T-cell (primary cell): ENCODE results near the gene ARSA. TPM values are rescaled to one million over a fixed set of nuclear protein-coding genes. Genes with fewer than 3 reads are reported as not detected.
A peak's percentile ranks its signal among the peaks of the same experiment; 100 is the strongest.

Experiments
- ATAC-seq, 4 experiments: fragments of 200-7000 bp in 3 of 4; fragments of 150-1000 bp in 1 of 4; cut with Tn5 transposase; replicated peaks in 1 of 4; 1 replicate in 3 of 4; 2 replicates in 1 of 4; pipeline ENCODE4 v1.10.0; 2021; ENCODE audit warnings: moderate library complexity in 3 of 4, mild to moderate bottlenecking in 2 of 4, moderate number of reproducible peaks in 1 of 4
- CTCF ChIA-PET, 2 donors: fragments of 300-600 bp; sonication (Branson Sonifier 250); formaldehyde crosslinking; loops; one replicate each; lab custom pipeline; 2022; ENCODE audit warnings: antibody characterized with exemption in 2 of 2; lab: Charles Lee
- POLR2A ChIA-PET, 2 donors: fragments of 300-600 bp; sonication (Branson Sonifier 250); formaldehyde crosslinking; loops; one replicate each; lab custom pipeline; 2022; ENCODE audit warnings: antibody characterized with exemption in 2 of 2; lab: Charles Lee
- DNase-seq, 35 experiments: peaks; one replicate each; pipeline versions ENCODE4 v3.0.0 to v3.0.0-alpha.2; 2013 to 2023
- H3K27ac ChIP-seq: one replicate; pipeline ENCODE4 v1.5.1; 2013; ENCODE audit warnings: low read length
- H3K27me3 ChIP-seq, 2 experiments: replicated peaks in 1 of 2; 1 replicate in 1 of 2; 2 replicates in 1 of 2; pipeline versions ENCODE4 v1.6.1 to v1.7.0; 2013; ENCODE audit warnings: low read length in 1 of 2, mixed read lengths in 1 of 2; ENCODE audit not compliant: control insufficient read depth in 2 of 2, insufficient read depth in 2 of 2; ENCODE audit errors: extremely low read depth in 1 of 2
- H3K36me3 ChIP-seq, 2 donors: 1 replicate in 1 of 2; 2 replicates in 1 of 2; pipeline versions ENCODE4 v1.6.1 to v1.7.0; 2013; ENCODE audit warnings: low read length in 1 of 2; ENCODE audit not compliant: control insufficient read depth in 2 of 2, insufficient read depth in 1 of 2; ENCODE audit errors: extremely low read depth in 1 of 2
- H3K4me1 ChIP-seq, 2 experiments: 1 replicate in 1 of 2; 2 replicates in 1 of 2; pipeline versions ENCODE4 v1.6.1 to v1.7.0; 2013; ENCODE audit warnings: low read length in 2 of 2, mixed read lengths in 1 of 2; ENCODE audit not compliant: insufficient read depth in 2 of 2, control insufficient read depth in 1 of 2; ENCODE audit errors: extremely low read depth in 1 of 2
- H3K4me3 ChIP-seq, 2 donors: 1 replicate in 1 of 2; 2 replicates in 1 of 2; pipeline versions ENCODE4 v1.5.1 to v1.7.0; 2013; ENCODE audit warnings: mild to moderate bottlenecking in 2 of 2, low read length in 1 of 2, moderate library complexity in 1 of 2; ENCODE audit not compliant: control insufficient read depth in 1 of 2; ENCODE audit errors: extremely low read depth in 1 of 2
- H3K9me3 ChIP-seq: 2 replicates; pipeline ENCODE4 v1.7.0; 2013
- H3K27ac Mint-ChIP-seq, 2 donors: one replicate each; pipeline ENCODE4 v1.8.0; 2020 to 2021; ENCODE audit warnings: mild to moderate bottlenecking in 2 of 2, mixed read lengths in 2 of 2
- H3K27me3 Mint-ChIP-seq, 2 donors: one replicate each; pipeline ENCODE4 v1.8.0; 2021 to 2022; ENCODE audit warnings: mixed read lengths in 2 of 2
- H3K36me3 Mint-ChIP-seq: one replicate; pipeline ENCODE4 v1.8.0; 2021; ENCODE audit warnings: mixed read lengths
- H3K4me1 Mint-ChIP-seq, 3 donors: one replicate each; pipeline ENCODE4 v1.8.0; 2020 to 2022; ENCODE audit warnings: mixed read lengths in 3 of 3, mild to moderate bottlenecking in 1 of 3
- H3K4me3 Mint-ChIP-seq, 3 donors: one replicate each; pipeline ENCODE4 v1.8.0; 2020 to 2022; ENCODE audit warnings: mild to moderate bottlenecking in 3 of 3, mixed read lengths in 3 of 3, moderate library complexity in 3 of 3
- H3K9me3 Mint-ChIP-seq, 3 donors: one replicate each; pipeline ENCODE4 v1.8.0; 2020 to 2022; ENCODE audit warnings: mixed read lengths in 3 of 3
- WGBS: methylation state at CpG from one replicate; pipeline ENCODE4 v1.1.5; 2013; ENCODE audit warnings: missing lambda C conversion rate; ENCODE audit not compliant: insufficient coverage; 5-methylcytosine and 5-hydroxymethylcytosine counted together
- total RNA-seq, 35 experiments: library from RNA in 6 of 35; stranded (reverse) in 6 of 35; fragments of 120-200 nt in 1 of 35; gene quantifications; one replicate each; pipeline versions ENCODE4 v1.2.1 to v1.2.4 and lab custom pipeline; 2013 to 2026

ARSA gene
- total RNA-seq, 5 donors from 2014 or later (not counting 1 experiment from before 2014, with no cell fraction given), result 68.3 to 105 (median 90.6) TPM

DNA sequence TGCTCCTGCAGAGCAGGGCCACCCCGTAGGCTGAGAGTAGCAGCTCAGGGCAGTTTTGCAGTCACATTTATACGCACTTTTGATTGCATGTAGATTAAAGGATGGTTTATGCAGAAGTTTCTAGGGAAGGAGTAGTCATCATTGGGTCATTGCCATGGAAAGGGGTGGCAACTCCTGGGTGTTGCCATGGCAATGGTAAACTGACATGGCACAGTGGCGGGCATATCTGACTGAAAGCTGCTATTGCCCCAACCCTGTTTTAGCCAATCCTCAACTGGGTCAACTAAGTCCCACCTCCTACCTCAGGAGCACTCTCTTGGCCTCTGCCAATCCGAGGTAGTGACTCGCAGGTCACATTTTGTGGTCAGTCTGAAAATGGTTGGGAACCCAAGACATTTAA, 2.4 kb upstream of the ARSA start:
- Mint-ChIP-seq H3K9me3 (no peaks in the 10 kb centered on the region), H3K4me3 (no peak overlapping the region), H3K4me1 (peaks cover 22 to 27% (median 26%) of the 10 kb centered on the region in 3 donors), H3K27ac (peak overlapping the region in 1 of 2 donors; percentile 6), H3K27me3 (no peaks in the 10 kb centered on the region), H3K36me3 (no peaks in the 10 kb centered on the region)
- peaks cover 5 to 26% of the 10 kb centered on the region in 2 experiments for H3K4me1 ChIP-seq
- H3K4me3 ChIP-seq, result no peak overlapping the region
- no peak overlapping the region for H3K27ac ChIP-seq
- DNase-seq (no peak), ATAC-seq (no peak)
- no peaks in the 10 kb centered on the region for H3K9me3 ChIP-seq
- WGBS, result 96% methylated on average over 4 of the region's 5 CpGs
- POLR2A ChIA-PET, result no interaction called here
- CTCF ChIA-PET, result no interaction called here
- no peaks in the 10 kb centered on the region for H3K27me3 ChIP-seq
- peaks cover 0 to 12% of the 10 kb centered on the region in 2 donors for H3K36me3 ChIP-seq

GRCh38 chr22:50628543-50629134, 687 bp upstream of the ARSA start:
- peak in 2 of 4 experiments; percentile 3 to 11 for ATAC-seq
- ChIA-PET CTCF (no interaction called here), POLR2A (no interaction called here)
- Mint-ChIP-seq H3K4me3 (peak overlapping the region; percentile 86 to 98 (median 89)), H3K27ac (peak overlapping the region; percentile 92 to 96), H3K36me3 (peaks cover 3% of the 10 kb centered on the region), H3K9me3 (no peaks in the 10 kb centered on the region), H3K4me1 (peaks cover 26 to 29% (median 27%) of the 10 kb centered on the region in 3 donors), H3K27me3 (no peaks in the 10 kb centered on the region)
- peak in 14 of 35 experiments; percentile 19 to 51 (median 34) for DNase-seq
- Histone ChIP-seq H3K27ac (peak overlapping the region; percentile 66), H3K4me1 (peaks cover 5 to 26% of the 10 kb centered on the region in 2 experiments), H3K36me3 (peaks cover 2 to 17% of the 10 kb centered on the region in 2 donors), H3K27me3 (no peaks in the 10 kb centered on the region), H3K4me3 (peak overlapping the region; percentile 87 to 92), H3K9me3 (no peaks in the 10 kb centered on the region)
- 4% methylated on average over 9 of the region's 16 CpGs for WGBS

DNA sequence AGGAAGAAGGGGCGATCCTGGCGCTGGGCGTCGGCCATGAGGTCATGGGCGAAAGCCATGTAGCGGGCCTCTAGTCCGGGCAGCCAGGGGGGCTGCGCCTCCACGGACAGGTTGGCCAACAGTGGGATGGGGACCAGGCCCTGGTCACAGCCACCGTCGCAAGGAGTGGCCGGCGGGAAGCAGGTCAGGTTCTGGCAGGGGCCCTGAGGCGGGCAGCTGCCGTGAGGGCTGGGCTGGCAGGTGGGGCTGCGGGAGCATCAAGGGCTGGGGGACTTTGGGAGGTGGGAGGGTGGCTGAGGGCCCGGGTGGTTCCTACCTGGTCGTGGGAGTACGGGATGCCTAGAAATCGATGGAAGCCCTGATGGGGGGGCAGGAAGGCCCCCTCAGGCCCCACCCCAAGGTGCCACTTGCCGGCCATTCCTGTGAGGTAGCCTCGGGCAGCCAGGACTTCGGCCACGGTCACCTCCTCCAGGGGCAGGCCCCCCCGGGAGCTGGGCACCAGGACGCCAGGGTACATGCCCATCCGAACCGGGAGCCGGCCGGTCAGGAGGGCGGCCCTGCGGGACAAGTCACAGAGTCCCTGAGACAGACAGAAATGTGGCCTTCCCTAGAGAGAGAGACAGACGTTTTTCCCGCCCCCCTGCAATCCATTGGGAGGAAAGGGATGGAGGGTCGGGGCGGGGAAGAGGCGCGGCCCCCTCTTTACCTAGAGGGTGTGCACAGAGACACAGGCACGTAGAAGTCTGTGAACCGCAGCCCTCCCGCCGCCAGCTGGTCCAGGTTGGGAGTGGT, 906 bp downstream of the ARSA start:
- Mint-ChIP-seq H3K27me3 (no peaks in the 10 kb centered on the region), H3K36me3 (peaks cover 3% of the 10 kb centered on the region), H3K9me3 (no peaks in the 10 kb centered on the region), H3K4me1 (peaks cover 38 to 41% (median 38%) of the 10 kb centered on the region in 3 donors), H3K27ac (peak overlapping the region; percentile 74 to 77), H3K4me3 (peak overlapping the region; percentile 77 to 98 (median 81))
- Histone ChIP-seq H3K36me3 (peaks cover 2 to 17% of the 10 kb centered on the region in 2 donors), H3K27me3 (no peaks in the 10 kb centered on the region), H3K4me1 (peaks cover 13 to 41% of the 10 kb centered on the region in 2 experiments), H3K9me3 (no peaks in the 10 kb centered on the region), H3K27ac (peak overlapping the region; percentile 73), H3K4me3 (peak overlapping the region; percentile 77 to 92)
- WGBS, result 81% methylated on average over 39 of the region's 42 CpGs
- DNase-seq (peak in 3 of 35 experiments; percentile 11 to 37 (median 26)), ATAC-seq (peak in 1 of 4 experiments; percentile 2)
- ChIA-PET CTCF (no interaction called here), POLR2A (no interaction called here)

DNA sequence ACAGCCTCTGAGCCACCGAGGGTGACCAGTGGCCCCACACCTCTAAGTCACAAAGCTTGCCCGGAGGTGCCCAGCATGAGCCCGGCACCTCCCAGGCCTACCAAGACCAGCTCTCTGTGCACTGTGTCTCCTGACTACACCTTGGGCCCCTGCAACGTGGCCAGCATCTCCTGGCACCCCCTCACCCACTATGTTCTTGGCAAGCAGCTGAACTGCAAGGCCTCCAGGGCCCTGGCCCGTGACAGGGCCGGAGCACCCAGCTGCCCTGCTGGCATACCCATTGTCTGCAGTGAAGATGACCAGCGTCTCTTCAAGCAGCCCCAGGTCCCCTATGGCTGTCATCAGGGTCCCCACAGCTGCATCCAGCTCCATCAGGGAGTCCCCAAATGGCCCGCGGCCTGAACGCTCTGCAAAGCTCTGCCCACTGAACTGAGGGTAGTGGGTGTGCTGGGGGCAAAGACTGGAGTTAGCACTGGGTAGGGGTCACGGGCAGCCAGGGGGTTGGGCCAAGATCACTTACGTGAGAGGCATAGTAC, 1.6 kb downstream of the ARSA start:
- H3K4me1 ChIP-seq, result peaks cover 19 to 47% of the 10 kb centered on the region in 2 experiments
- ChIA-PET CTCF (no interaction called here), POLR2A (no interaction called here)
- no peak overlapping the region for H3K27ac ChIP-seq
- no peaks in the 10 kb centered on the region for H3K27me3 ChIP-seq
- H3K9me3 Mint-ChIP-seq, result no peaks in the 10 kb centered on the region
- H3K27ac Mint-ChIP-seq, result peak overlapping the region in 1 of 2 donors; percentile 77
- peaks cover 2 to 17% of the 10 kb centered on the region in 2 donors for H3K36me3 ChIP-seq
- H3K4me3 ChIP-seq, result no peak overlapping the region
- no peak for ATAC-seq
- H3K4me1 Mint-ChIP-seq, result peaks cover 43 to 45% (median 45%) of the 10 kb centered on the region in 3 donors
- WGBS, result 94% methylated on average over 12 of the region's 12 CpGs
- peaks cover 3% of the 10 kb centered on the region for H3K36me3 Mint-ChIP-seq
- DNase-seq, result no peak
- H3K27me3 Mint-ChIP-seq, result no peaks in the 10 kb centered on the region
- no peaks in the 10 kb centered on the region for H3K9me3 ChIP-seq
- peak overlapping the region; percentile 53 to 98 (median 71) for H3K4me3 Mint-ChIP-seq

DNA sequence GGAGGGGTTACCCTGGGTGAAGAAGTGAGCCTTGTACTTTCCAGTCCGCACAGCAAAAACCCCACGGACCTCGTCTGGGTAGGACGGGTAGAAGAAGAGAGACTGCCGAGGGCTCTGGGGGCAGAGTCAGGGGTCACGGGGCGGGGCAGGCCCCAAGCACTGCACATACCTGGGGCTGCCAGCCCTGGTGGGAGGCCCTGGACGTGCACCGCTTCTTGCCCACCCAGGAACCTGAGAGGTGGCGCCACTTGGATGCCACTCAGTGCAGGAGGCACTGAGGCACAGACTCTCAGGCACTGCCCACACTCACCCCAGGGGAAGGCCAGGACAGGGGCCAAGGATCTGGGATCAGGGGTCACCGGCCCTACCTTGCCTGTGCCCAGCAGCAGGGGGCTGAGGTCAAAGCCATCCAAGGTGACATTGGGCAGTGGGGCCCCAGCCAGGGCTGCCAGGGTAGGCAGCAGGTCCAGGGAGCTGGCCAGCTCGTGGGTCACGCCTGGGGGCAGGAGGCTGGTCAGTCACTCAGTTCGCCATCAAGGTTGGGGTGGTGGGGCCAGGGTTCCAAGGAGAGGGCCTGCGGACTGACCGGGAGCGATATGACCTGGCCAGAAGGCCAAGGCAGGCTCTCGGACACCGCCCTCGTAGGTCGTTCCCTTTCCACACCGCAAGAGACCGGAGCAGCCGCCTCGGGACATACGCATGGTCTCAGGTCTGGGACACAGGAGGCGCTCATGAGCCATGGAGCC, 2.2 kb downstream of the ARSA start:
- ChIA-PET CTCF (interaction anchor here in 1 of 2 donors (0.5 kb wide), 1 partner anchor 114 kb away, joined by 5 read pairs; no protein-coding TSS in a partner anchor), POLR2A (interaction anchor here in 1 of 2 donors (0.6 kb wide), 1 partner anchor 642 kb away, joined by 3 read pairs; no protein-coding TSS in a partner anchor)
- no peaks in the 10 kb centered on the region for H3K9me3 ChIP-seq
- no peak for ATAC-seq
- no peak overlapping the region for H3K4me3 Mint-ChIP-seq
- no peaks in the 10 kb centered on the region for H3K27me3 ChIP-seq
- peaks cover 25 to 54% of the 10 kb centered on the region in 2 experiments for H3K4me1 ChIP-seq
- peaks cover 2 to 17% of the 10 kb centered on the region in 2 donors for H3K36me3 ChIP-seq
- DNase-seq, result no peak
- H3K36me3 Mint-ChIP-seq, result peaks cover 3% of the 10 kb centered on the region
- no peaks in the 10 kb centered on the region for H3K27me3 Mint-ChIP-seq
- H3K27ac ChIP-seq, result no peak overlapping the region
- H3K4me3 ChIP-seq, result no peak overlapping the region
- no peak overlapping the region for H3K27ac Mint-ChIP-seq
- H3K4me1 Mint-ChIP-seq, result peaks cover 50 to 51% (median 51%) of the 10 kb centered on the region in 3 donors
- WGBS, result 96% methylated on average over 25 of the region's 27 CpGs
- no peaks in the 10 kb centered on the region for H3K9me3 Mint-ChIP-seq
